Neural progenitor cell (in vitro differentiated cells): ENCODE measurements around the gene EXOG.

Experiments
- EZH2 ChIP-seq: fragments of 200-600 bp; sonication (generic); IDR thresholded peaks from 2 replicates; pipeline ENCODE4 v1.6.1; 2017; ENCODE audit warnings: antibody characterized with exemption, mild to moderate bottlenecking, moderate library complexity
- TF ChIP-seq, protein P1 (sequence below): fragments of 200-600 bp; sonication (generic); IDR thresholded peaks from 2 replicates; pipeline ENCODE4 v1.5.1; 2017; ENCODE audit warnings: antibody characterized with exemption, mild to moderate bottlenecking

DNA sequence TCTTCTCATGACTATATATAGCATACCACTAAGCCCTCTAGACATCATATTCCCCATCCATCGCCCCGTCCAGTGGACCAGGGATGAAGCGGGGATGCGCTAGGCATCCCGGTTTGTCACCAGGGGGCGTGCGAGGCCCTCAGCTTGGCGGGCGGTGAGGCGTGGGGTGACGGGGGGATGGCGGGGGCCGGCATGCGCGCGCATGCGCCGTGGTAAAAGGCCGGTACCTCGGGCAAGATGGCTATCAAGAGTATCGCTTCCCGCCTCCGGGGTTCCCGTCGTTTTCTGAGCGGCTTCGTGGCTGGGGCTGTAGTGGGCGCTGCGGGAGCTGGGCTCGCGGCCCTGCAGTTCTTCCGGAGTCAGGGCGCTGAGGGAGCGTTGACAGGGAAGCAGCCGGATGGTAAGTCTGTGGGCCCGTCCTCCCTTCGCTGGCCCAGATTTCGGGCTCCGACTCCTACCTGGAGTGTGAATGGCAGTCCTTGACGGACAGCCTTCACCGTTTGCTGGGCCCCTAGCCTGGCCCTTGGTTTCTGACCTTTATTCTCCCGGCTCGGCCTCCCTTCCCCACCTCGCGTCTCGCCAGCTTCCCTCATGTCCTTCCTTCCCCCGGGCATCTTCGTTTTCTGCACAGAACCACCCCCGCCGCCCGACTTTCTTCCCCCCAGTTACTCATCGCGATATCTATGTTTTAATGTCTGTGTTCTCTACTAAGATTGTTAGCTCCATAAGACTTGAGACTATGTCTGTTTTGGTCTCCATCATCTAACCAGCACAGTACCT, at the start of gene EXOG:
- TF ChIP-seq, protein P1, sequence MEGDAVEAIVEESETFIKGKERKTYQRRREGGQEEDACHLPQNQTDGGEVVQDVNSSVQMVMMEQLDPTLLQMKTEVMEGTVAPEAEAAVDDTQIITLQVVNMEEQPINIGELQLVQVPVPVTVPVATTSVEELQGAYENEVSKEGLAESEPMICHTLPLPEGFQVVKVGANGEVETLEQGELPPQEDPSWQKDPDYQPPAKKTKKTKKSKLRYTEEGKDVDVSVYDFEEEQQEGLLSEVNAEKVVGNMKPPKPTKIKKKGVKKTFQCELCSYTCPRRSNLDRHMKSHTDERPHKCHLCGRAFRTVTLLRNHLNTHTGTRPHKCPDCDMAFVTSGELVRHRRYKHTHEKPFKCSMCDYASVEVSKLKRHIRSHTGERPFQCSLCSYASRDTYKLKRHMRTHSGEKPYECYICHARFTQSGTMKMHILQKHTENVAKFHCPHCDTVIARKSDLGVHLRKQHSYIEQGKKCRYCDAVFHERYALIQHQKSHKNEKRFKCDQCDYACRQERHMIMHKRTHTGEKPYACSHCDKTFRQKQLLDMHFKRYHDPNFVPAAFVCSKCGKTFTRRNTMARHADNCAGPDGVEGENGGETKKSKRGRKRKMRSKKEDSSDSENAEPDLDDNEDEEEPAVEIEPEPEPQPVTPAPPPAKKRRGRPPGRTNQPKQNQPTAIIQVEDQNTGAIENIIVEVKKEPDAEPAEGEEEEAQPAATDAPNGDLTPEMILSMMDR, result peak; percentile 90
- TF ChIP-seq EZH2, result no peak
